Measurements from ENCODE around the gene KCNK1.

The KCNK1 gene

GRCh38 chr1:233627376-233627775 lies 13.5 kb downstream of the KCNK1 start:
- Histone ChIP-seq H3K79me2 (ENCODE audit: insufficient read depth, low read length) (no peaks in the 10 kb centered on the region), H3K9ac (ENCODE audit: low read depth, low read length) (no peak overlapping the region), H3K4me3 (ENCODE audit: low read depth in 1 of 2, low read length in 2 of 2) (no peak overlapping the region), H4K20me1 (ENCODE audit: insufficient read depth, low read length) (no peaks in the 10 kb centered on the region), H3K9me3 (ENCODE audit: insufficient read depth, low read length, severe bottlenecking) (no peaks in the 10 kb centered on the region), H2AFZ (ENCODE audit: low read depth, low read length) (no peak overlapping the region), H3K4me1 (ENCODE audit: insufficient read depth, low read length) (no peaks in the 10 kb centered on the region), H3K27ac (ENCODE audit: low read length) (no peak overlapping the region), H3K4me2 (ENCODE audit: insufficient read depth, low read length) (no peak overlapping the region), H3K27me3 (ENCODE audit: insufficient read depth, low read length, poor library complexity) (peaks cover 20% of the 10 kb centered on the region), H3K36me3 (ENCODE audit: insufficient read depth, low read length) (no peaks in the 10 kb centered on the region)
- no peak for TF ChIP-seq EZH2 (IDR thresholded peaks at IDR 0.05; ENCODE audit: borderline replicate concordance, low read depth, low read length, severe bottlenecking)
- TF ChIP-seq, protein P1, sequence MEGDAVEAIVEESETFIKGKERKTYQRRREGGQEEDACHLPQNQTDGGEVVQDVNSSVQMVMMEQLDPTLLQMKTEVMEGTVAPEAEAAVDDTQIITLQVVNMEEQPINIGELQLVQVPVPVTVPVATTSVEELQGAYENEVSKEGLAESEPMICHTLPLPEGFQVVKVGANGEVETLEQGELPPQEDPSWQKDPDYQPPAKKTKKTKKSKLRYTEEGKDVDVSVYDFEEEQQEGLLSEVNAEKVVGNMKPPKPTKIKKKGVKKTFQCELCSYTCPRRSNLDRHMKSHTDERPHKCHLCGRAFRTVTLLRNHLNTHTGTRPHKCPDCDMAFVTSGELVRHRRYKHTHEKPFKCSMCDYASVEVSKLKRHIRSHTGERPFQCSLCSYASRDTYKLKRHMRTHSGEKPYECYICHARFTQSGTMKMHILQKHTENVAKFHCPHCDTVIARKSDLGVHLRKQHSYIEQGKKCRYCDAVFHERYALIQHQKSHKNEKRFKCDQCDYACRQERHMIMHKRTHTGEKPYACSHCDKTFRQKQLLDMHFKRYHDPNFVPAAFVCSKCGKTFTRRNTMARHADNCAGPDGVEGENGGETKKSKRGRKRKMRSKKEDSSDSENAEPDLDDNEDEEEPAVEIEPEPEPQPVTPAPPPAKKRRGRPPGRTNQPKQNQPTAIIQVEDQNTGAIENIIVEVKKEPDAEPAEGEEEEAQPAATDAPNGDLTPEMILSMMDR (IDR thresholded peaks at IDR 0.05; ENCODE audit: borderline replicate concordance, extremely low read depth, low read length, poor library complexity, severe bottlenecking), result no peak
- ATAC-seq (ENCODE audit: insufficient read depth, low read depth) (no peak), DNase-seq (no peak)

- no peaks in the 10 kb centered on the region for H3K79me2 ChIP-seq (ENCODE audit: insufficient read depth, low read length)
- peaks cover 24% of the 10 kb centered on the region for H3K27me3 ChIP-seq (ENCODE audit: insufficient read depth, low read length, poor library complexity)
- no peak overlapping the region for H3K4me2 ChIP-seq (ENCODE audit: insufficient read depth, low read length)
- TF ChIP-seq, protein P1 (IDR thresholded peaks at IDR 0.05; ENCODE audit: borderline replicate concordance, extremely low read depth, low read length, poor library complexity, severe bottlenecking), result no peak
- TF ChIP-seq EZH2 (IDR thresholded peaks at IDR 0.05; ENCODE audit: borderline replicate concordance, low read depth, low read length, severe bottlenecking), result no peak
- H3K4me3 ChIP-seq (ENCODE audit: low read depth in 1 of 2, low read length in 2 of 2), result no peak overlapping the region
- no peak overlapping the region for H2AFZ ChIP-seq (ENCODE audit: low read depth, low read length)
- DNase-seq, result no peak
- no peak for ATAC-seq (ENCODE audit: insufficient read depth, low read depth)
- H4K20me1 ChIP-seq (ENCODE audit: insufficient read depth, low read length), result no peaks in the 10 kb centered on the region
- no peaks in the 10 kb centered on the region for H3K36me3 ChIP-seq (ENCODE audit: insufficient read depth, low read length)
- no peaks in the 10 kb centered on the region for H3K9me3 ChIP-seq (ENCODE audit: insufficient read depth, low read length, severe bottlenecking)
- no peak overlapping the region for H3K27ac ChIP-seq (ENCODE audit: low read length)
- no peaks in the 10 kb centered on the region for H3K4me1 ChIP-seq (ENCODE audit: insufficient read depth, low read length)
- H3K9ac ChIP-seq (ENCODE audit: low read depth, low read length), result no peak overlapping the region
These were observed 13.9 kb downstream of the KCNK1 start for GRCh38 chr1:233627823-233628222.

DNA sequence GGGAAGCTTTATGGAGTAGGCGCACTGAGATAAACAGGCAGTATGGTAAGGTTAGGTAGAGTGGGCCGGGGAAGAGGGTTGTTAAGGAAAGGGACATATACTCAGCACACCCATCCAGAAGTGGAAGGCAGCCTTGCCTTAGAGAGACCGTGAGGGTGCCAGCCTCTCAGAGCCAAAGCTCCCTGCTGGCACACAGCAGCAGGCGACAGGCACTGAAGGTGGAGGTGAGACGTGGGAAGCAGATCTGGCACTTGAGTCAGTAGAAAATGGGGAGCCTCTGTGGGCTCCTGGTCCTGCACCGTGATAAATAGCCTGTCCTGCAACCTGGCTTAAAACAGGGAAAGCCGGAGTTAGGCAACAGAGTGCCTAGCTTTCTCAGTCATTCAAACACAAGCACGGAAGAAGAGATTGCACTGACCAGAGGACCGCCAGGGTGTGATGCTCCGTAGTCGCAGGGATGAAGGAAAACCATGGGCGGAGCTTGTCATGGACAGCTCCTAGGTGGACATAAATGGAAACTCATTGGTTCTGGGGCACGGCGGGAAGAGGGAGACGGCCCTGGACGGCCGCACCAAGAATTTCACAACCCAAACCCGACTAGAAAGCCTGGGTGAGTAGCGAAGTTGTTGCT lies 15.5 kb downstream of the KCNK1 start:
- H3K27me3 ChIP-seq (ENCODE audit: insufficient read depth, low read length, poor library complexity), result peaks cover 31% of the 10 kb centered on the region
- DNase-seq (no peak), ATAC-seq (ENCODE audit: insufficient read depth, low read depth) (no peak)
- no peaks in the 10 kb centered on the region for H3K79me2 ChIP-seq (ENCODE audit: insufficient read depth, low read length)
- H3K27ac ChIP-seq (ENCODE audit: low read length), result no peak overlapping the region
- H3K9me3 ChIP-seq (ENCODE audit: insufficient read depth, low read length, severe bottlenecking), result no peaks in the 10 kb centered on the region
- no peak overlapping the region for H3K9ac ChIP-seq (ENCODE audit: low read depth, low read length)
- no peak overlapping the region for H3K4me2 ChIP-seq (ENCODE audit: insufficient read depth, low read length)
- no peak overlapping the region for H3K4me3 ChIP-seq (ENCODE audit: low read depth in 1 of 2, low read length in 2 of 2)
- no peaks in the 10 kb centered on the region for H3K4me1 ChIP-seq (ENCODE audit: insufficient read depth, low read length)
- no peaks in the 10 kb centered on the region for H3K36me3 ChIP-seq (ENCODE audit: insufficient read depth, low read length)
- TF ChIP-seq, protein P1 (IDR thresholded peaks at IDR 0.05; ENCODE audit: borderline replicate concordance, extremely low read depth, low read length, poor library complexity, severe bottlenecking), result no peak
- TF ChIP-seq EZH2 (IDR thresholded peaks at IDR 0.05; ENCODE audit: borderline replicate concordance, low read depth, low read length, severe bottlenecking), result no peak
- H2AFZ ChIP-seq (ENCODE audit: low read depth, low read length), result no peak overlapping the region
- H4K20me1 ChIP-seq (ENCODE audit: insufficient read depth, low read length), result no peaks in the 10 kb centered on the region

Data from DND-41 (cell line).